PC-9 (cell line): ENCODE data around the gene ST7. TPM values are rescaled to one million over a fixed set of nuclear protein-coding genes. Genes with fewer than 3 reads are reported as not detected.

ENCODE experiments used
- BruUV-seq: library from RNA; stranded (reverse); fragments of 400-500 nt; replicated peaks from 2 replicates; lab custom pipeline; 2021; lab: Mats Ljungman, UMichigan
- CTCF ChIA-PET: fragments of 300-600 bp; sonication (Branson Sonifier 250); formaldehyde crosslinking; loops from one replicate; lab custom pipeline; 2022; ENCODE audit warnings: antibody characterized with exemption; lab: Charles Lee
- POLR2A ChIA-PET: fragments of 300-600 bp; sonication (Branson Sonifier 250); formaldehyde crosslinking; loops from one replicate; lab custom pipeline; 2022; ENCODE audit warnings: antibody characterized with exemption; ENCODE audit not compliant: unreplicated experiment; lab: Charles Lee
- DNase-seq, 2 experiments: peaks; one replicate each; pipeline versions ENCODE4 v3.0.0 to v3.0.0-alpha.2; 2015 to 2022; ENCODE audit warnings: mixed read lengths in 1 of 2
- H2AFZ ChIP-seq: fragments of 200-600 bp; sonication (generic); 2 replicates; pipeline ENCODE4 v1.8.1; 2017; ENCODE audit warnings: antibody characterized with exemption
- H3F3A ChIP-seq: fragments of 200-600 bp; sonication (generic); 2 replicates; pipeline ENCODE4 v1.8.1; 2017; ENCODE audit warnings: antibody characterized with exemption, mild to moderate bottlenecking, low read depth; ENCODE audit not compliant: insufficient read depth
- H3K27ac ChIP-seq: fragments of 200-600 bp; sonication (generic); 2 replicates; pipeline ENCODE4 v1.6.1; 2016; ENCODE audit warnings: mixed run types
- H3K27me3 ChIP-seq: fragments of 200-600 bp; sonication (generic); 2 replicates; pipeline ENCODE4 v1.6.1; 2016; ENCODE audit warnings: low read depth, mixed run types; ENCODE audit not compliant: insufficient read depth
- H3K36me3 ChIP-seq: fragments of 200-600 bp; sonication (generic); 2 replicates; pipeline ENCODE4 v1.6.1; 2016; ENCODE audit warnings: low read depth, mixed run types
- H3K4me1 ChIP-seq: fragments of 200-600 bp; sonication (generic); replicated peaks from 2 replicates; pipeline ENCODE4 v1.6.1; 2016; ENCODE audit warnings: mixed run types; ENCODE audit not compliant: insufficient read depth
- H3K4me2 ChIP-seq: fragments of 200-600 bp; sonication (generic); 2 replicates; pipeline ENCODE4 v1.6.1; 2017; ENCODE audit warnings: mixed run types
- H3K4me3 ChIP-seq: fragments of 200-600 bp; sonication (generic); 2 replicates; pipeline ENCODE4 v1.6.1; 2016; ENCODE audit warnings: mixed run types
- H3K79me2 ChIP-seq: fragments of 200-600 bp; sonication (generic); 2 replicates; pipeline ENCODE4 v1.6.1; 2017; ENCODE audit warnings: low read depth, mixed run types
- H3K9me2 ChIP-seq: fragments of 200-600 bp; sonication (generic); 2 replicates; pipeline ENCODE4 v1.8.1; 2017; ENCODE audit warnings: mild to moderate bottlenecking; ENCODE audit not compliant: insufficient read depth
- H3K9me3 ChIP-seq: fragments of 200-600 bp; sonication (generic); 2 replicates; pipeline ENCODE4 v1.8.1; 2016; ENCODE audit warnings: low read depth; ENCODE audit not compliant: insufficient read depth
- H4K20me1 ChIP-seq: fragments of 200-600 bp; sonication (generic); 2 replicates; pipeline ENCODE4 v1.8.1; 2017; ENCODE audit not compliant: insufficient read depth
- CTCF ChIP-seq: fragments of 200-600 bp; sonication (generic); conservative IDR thresholded peaks from 2 replicates; pipeline ENCODE4 v1.6.1; 2017; ENCODE audit warnings: mixed run types, antibody characterized with exemption, mild to moderate bottlenecking, moderate library complexity
- EZH2 ChIP-seq: fragments of 200-600 bp; sonication (generic); IDR thresholded peaks from 2 replicates; pipeline ENCODE4 v1.8.0; 2017; ENCODE audit warnings: antibody characterized with exemption, low read depth
- intact Hi-C: fragments of 100-400 bp; cut with micrococcal nuclease; formaldehyde crosslinking; loops from one replicate; pipeline ENCODE4 v1.10.0; 2022; ENCODE audit not compliant: unreplicated experiment
- total RNA-seq: library from RNA; stranded (reverse); gene quantifications from 2 replicates; pipeline ENCODE4 v1.2.3, GENCODE V29; 2021

The ST7 gene
- total RNA-seq, 1 experiment from 2014 or later, result 25.8 TPM

- no peak for TF ChIP-seq CTCF
- no peak for TF ChIP-seq EZH2
- Histone ChIP-seq H3K4me1 (peaks cover 15% of the 10 kb centered on the region), H3K4me3 (no peak overlapping the region), H3K9me2 (no peaks in the 10 kb centered on the region), H3K9me3 (no peaks in the 10 kb centered on the region), H4K20me1 (no peaks in the 10 kb centered on the region), H3K27me3 (no peaks in the 10 kb centered on the region), H2AFZ (no peak overlapping the region), H3K27ac (no peak overlapping the region), H3F3A (peaks cover 10% of the 10 kb centered on the region; the same call in 1 of the 2 replicates), H3K4me2 (no peak overlapping the region), H3K79me2 (no peaks in the 10 kb centered on the region), H3K36me3 (no peaks in the 10 kb centered on the region)
- no peak for DNase-seq
- CTCF ChIA-PET, result interaction anchor here (0.6 kb wide), 2 partner anchors 212 to 309 kb away, joined by 4 to 12 read pairs; no protein-coding TSS in a partner anchor
- intact Hi-C loops, result loop anchor here (5.0 to 10.0 kb wide), 4 partner anchors 265 to 948 kb away; partner anchors contain the start of gene MET
- POLR2A ChIA-PET, result no interaction called here
- BruUV-seq, result no TSS peak
These were observed 169.2 kb downstream of the ST7 start for GRCh38 chr7:117122536-117122935.

- CTCF ChIA-PET, result interaction anchor here (0.6 kb wide), 2 partner anchors 211 to 310 kb away, joined by 4 to 12 read pairs; no protein-coding TSS in a partner anchor
- Histone ChIP-seq H2AFZ (no peak overlapping the region), H3K9me2 (no peaks in the 10 kb centered on the region), H3K36me3 (no peaks in the 10 kb centered on the region), H3F3A (peaks cover 10% of the 10 kb centered on the region; the same call in 1 of the 2 replicates), H3K27ac (no peak overlapping the region), H3K9me3 (no peaks in the 10 kb centered on the region), H3K4me2 (no peak overlapping the region), H4K20me1 (no peaks in the 10 kb centered on the region), H3K4me1 (peaks cover 15% of the 10 kb centered on the region), H3K4me3 (no peak overlapping the region), H3K79me2 (no peaks in the 10 kb centered on the region), H3K27me3 (no peaks in the 10 kb centered on the region)
- POLR2A ChIA-PET, result no interaction called here
- intact Hi-C loops, result loop anchor here (5.0 to 10.0 kb wide), 4 partner anchors 264 to 949 kb away; partner anchors contain the start of gene MET
- BruUV-seq, result no TSS peak
- DNase-seq, result no peak
- TF ChIP-seq EZH2 (no peak), CTCF (no peak)
These were observed 170.1 kb downstream of the ST7 start for GRCh38 chr7:117123311-117123926.

GRCh38 chr7:117124591-117125220, 171.4 kb downstream of the ST7 start:
- no peak for TF ChIP-seq CTCF
- TF ChIP-seq EZH2, result no peak
- H2AFZ ChIP-seq, result no peak overlapping the region
- H4K20me1 ChIP-seq, result no peaks in the 10 kb centered on the region
- H3K79me2 ChIP-seq, result no peaks in the 10 kb centered on the region
- H3K4me2 ChIP-seq, result peak overlapping the region; percentile 49
- H3K27ac ChIP-seq, result peak overlapping the region; percentile 49
- no peaks in the 10 kb centered on the region for H3K9me3 ChIP-seq
- CTCF ChIA-PET, result interaction anchor here (0.6 to 1.8 kb wide), 5 partner anchors 20 to 965 kb away, joined by 3 to 6 read pairs (median 4); no protein-coding TSS in a partner anchor
- POLR2A ChIA-PET, result interaction anchor here (0.5 to 0.9 kb wide), 5 partner anchors 7 to 894 kb away, joined by 3 to 8 read pairs (median 3); partner anchors contain the start of gene ST7
- no peaks in the 10 kb centered on the region for H3K9me2 ChIP-seq
- H3K4me1 ChIP-seq, result peaks cover 15% of the 10 kb centered on the region
- no peak overlapping the region for H3K4me3 ChIP-seq
- intact Hi-C loops, result loop anchor here (1.0 to 10.0 kb wide), 5 partner anchors 8 to 950 kb away; partner anchors contain the start of gene MET
- H3F3A ChIP-seq, result peaks cover 10% of the 10 kb centered on the region; the same call in 1 of the 2 replicates
- peak; percentile 92 to 94 for DNase-seq
- no peaks in the 10 kb centered on the region for H3K36me3 ChIP-seq
- BruUV-seq, result no TSS peak
- no peaks in the 10 kb centered on the region for H3K27me3 ChIP-seq
